ENCODE results near the gene LNPK.

Gene LNPK

GRCh38 chr2:176001916-176002687, at the start of gene LNPK:
Gene LNPK, minus strand, starts transcription at chr2:176002267. Its CDS starts 6,683 bp downstream, at chr2:175995584.
- Histone ChIP-seq H3K4me3 (ENCODE audit: low read length) (peak within 1 kb of the TSS; percentile 95), H3K4me1 (ENCODE audit: control insufficient read depth, insufficient read depth, low read length) (peaks cover 8% of the 10 kb centered on the region)

DNA sequence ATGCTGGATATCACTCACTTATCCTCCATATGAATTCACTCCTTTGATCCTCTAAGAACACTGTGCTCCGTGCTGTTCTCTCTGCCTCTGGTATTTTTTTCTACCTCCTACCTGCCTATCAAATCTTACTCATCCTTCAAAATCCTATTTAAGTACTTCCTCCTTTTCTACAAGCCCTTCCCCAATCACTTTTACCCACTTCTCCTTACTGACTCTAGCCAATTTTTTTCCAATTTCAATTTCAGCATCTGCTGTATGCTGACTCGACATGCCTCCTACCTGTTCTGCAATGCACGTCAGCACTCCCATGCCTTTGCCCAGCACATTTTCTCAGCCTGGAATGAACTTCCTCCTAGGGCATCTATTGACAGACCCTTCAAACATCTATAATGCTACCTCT, 37.3 kb upstream of the LNPK start:
- Histone ChIP-seq H3K27me3 (ENCODE audit: control insufficient read depth, insufficient read depth, low read length) (peaks cover 2% of the 10 kb centered on the region), H3K4me3 (ENCODE audit: low read length) (no peak overlapping the region), H3K27ac (ENCODE audit: low read depth, low read length) (no peak overlapping the region), H3K4me1 (ENCODE audit: control insufficient read depth, insufficient read depth, low read length) (no peaks in the 10 kb centered on the region), H3K36me3 (ENCODE audit: control insufficient read depth, insufficient read depth, low read length) (no peaks in the 10 kb centered on the region), H3K9ac (ENCODE audit: low read length) (no peak overlapping the region)

More at GRCh38 chr2:176001916-176002687, at the start of gene LNPK:
- H3K27ac ChIP-seq (ENCODE audit: low read depth, low read length): peak within 1 kb of the TSS; percentile 78
- H3K27me3 ChIP-seq (ENCODE audit: control insufficient read depth, insufficient read depth, low read length): no peaks in the 10 kb centered on the region
- no peaks in the 10 kb centered on the region for H3K36me3 ChIP-seq (ENCODE audit: control insufficient read depth, insufficient read depth, low read length)
- H3K9ac ChIP-seq (ENCODE audit: low read length): peak within 1 kb of the TSS; percentile 84

GRCh38 chr2:176038694-176039093, 36.6 kb upstream of the LNPK start:
- no peaks in the 10 kb centered on the region for H3K36me3 ChIP-seq (ENCODE audit: control insufficient read depth, insufficient read depth, low read length)
- H3K9ac ChIP-seq (ENCODE audit: low read length): no peak overlapping the region
- no peak overlapping the region for H3K4me3 ChIP-seq (ENCODE audit: low read length)
- no peak overlapping the region for H3K27ac ChIP-seq (ENCODE audit: low read depth, low read length)
- H3K27me3 ChIP-seq (ENCODE audit: control insufficient read depth, insufficient read depth, low read length): peaks cover 2% of the 10 kb centered on the region
- no peaks in the 10 kb centered on the region for H3K4me1 ChIP-seq (ENCODE audit: control insufficient read depth, insufficient read depth, low read length)

DNA sequence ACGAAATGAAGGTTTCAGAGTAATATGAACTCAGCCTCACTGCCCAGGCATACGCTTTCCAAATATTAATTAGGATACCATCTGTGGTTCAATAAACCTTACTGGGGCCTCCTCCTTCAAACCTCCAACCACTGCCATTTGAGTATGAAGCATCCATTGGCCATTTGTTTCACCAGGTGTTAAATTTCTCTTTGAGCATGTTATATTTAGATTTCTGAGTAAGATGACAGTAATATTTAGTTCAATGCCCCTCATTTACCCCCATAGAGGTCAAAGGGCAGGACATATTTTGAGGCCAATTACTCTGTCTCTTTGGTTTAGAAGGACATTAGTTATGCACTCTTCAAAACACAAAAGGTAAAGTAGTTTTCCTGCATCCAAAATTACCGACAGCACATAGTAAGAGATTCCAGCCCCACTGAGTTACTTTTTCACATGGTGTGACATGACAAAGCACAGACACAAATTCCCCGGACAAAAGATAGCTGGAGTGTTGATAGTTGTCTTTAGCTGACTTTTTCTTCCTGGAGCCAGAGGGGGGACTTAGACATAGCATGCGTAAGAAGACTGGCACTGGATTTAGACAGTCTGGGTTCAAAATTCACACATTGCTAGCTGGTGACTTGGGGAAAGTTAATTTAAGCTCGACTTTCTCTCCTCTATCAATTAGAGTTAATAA, 33.1 kb upstream of the LNPK start:
- Histone ChIP-seq H3K9ac (ENCODE audit: low read length) (no peak overlapping the region), H3K27ac (ENCODE audit: low read depth, low read length) (no peak overlapping the region), H3K4me1 (ENCODE audit: control insufficient read depth, insufficient read depth, low read length) (no peaks in the 10 kb centered on the region), H3K36me3 (ENCODE audit: control insufficient read depth, insufficient read depth, low read length) (no peaks in the 10 kb centered on the region), H3K27me3 (ENCODE audit: control insufficient read depth, insufficient read depth, low read length) (peaks cover 2% of the 10 kb centered on the region), H3K4me3 (ENCODE audit: low read length) (no peak overlapping the region)

DNA sequence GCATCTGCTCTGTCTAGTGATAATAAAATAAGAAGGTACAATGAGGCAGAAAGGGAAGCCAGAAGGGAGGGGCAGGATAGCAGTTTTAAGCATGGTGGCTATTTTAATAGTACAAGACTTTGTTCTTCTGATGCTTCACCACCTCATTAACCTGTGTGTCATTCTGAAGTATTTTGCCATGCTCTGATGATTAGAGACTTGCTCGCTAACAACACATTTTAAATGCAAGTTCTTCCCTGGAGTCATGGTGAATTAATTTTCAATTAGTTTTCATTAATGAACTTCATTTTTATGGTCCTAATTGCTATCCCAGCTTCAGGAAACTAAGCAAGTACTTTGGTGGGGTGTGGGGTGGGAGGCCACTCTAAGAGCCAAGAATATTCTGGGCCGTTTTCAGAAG, 25.7 kb upstream of the LNPK start:
- no peak overlapping the region for H3K27ac ChIP-seq (ENCODE audit: low read depth, low read length)
- no peaks in the 10 kb centered on the region for H3K36me3 ChIP-seq (ENCODE audit: control insufficient read depth, insufficient read depth, low read length)
- no peaks in the 10 kb centered on the region for H3K4me1 ChIP-seq (ENCODE audit: control insufficient read depth, insufficient read depth, low read length)
- H3K4me3 ChIP-seq (ENCODE audit: low read length): no peak overlapping the region
- no peaks in the 10 kb centered on the region for H3K27me3 ChIP-seq (ENCODE audit: control insufficient read depth, insufficient read depth, low read length)
- no peak overlapping the region for H3K9ac ChIP-seq (ENCODE audit: low read length)

GRCh38 chr2:176025932-176026331, 23.9 kb upstream of the LNPK start:
- H3K4me1 ChIP-seq (ENCODE audit: control insufficient read depth, insufficient read depth, low read length): no peaks in the 10 kb centered on the region
- H3K4me3 ChIP-seq (ENCODE audit: low read length): no peak overlapping the region
- H3K27me3 ChIP-seq (ENCODE audit: control insufficient read depth, insufficient read depth, low read length): no peaks in the 10 kb centered on the region
- H3K36me3 ChIP-seq (ENCODE audit: control insufficient read depth, insufficient read depth, low read length): no peaks in the 10 kb centered on the region
- no peak overlapping the region for H3K27ac ChIP-seq (ENCODE audit: low read depth, low read length)
- no peak overlapping the region for H3K9ac ChIP-seq (ENCODE audit: low read length)

DNA sequence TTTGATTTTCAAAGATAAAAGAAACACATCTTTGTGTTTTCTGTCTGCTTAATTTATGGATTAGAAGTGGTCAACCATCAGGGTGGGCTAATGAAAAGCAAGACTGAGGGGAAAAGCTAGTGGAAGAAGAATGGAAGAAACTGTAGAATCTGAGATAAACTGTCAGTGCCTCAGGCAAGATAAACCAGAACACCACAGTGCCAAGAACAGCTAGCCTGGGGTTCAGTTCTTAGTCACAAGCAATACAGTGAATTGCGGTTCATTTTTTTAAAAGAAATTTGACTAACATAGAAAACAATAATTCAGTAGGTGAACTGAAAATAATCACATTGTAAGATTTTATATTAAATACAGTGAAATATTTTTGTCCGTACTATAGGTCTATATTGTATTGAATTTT, 22.0 kb upstream of the LNPK start:
- Histone ChIP-seq H3K36me3 (ENCODE audit: control insufficient read depth, insufficient read depth, low read length) (no peaks in the 10 kb centered on the region), H3K27ac (ENCODE audit: low read depth, low read length) (no peak overlapping the region), H3K4me3 (ENCODE audit: low read length) (no peak overlapping the region), H3K27me3 (ENCODE audit: control insufficient read depth, insufficient read depth, low read length) (no peaks in the 10 kb centered on the region), H3K9ac (ENCODE audit: low read length) (no peak overlapping the region), H3K4me1 (ENCODE audit: control insufficient read depth, insufficient read depth, low read length) (no peaks in the 10 kb centered on the region)

DNA sequence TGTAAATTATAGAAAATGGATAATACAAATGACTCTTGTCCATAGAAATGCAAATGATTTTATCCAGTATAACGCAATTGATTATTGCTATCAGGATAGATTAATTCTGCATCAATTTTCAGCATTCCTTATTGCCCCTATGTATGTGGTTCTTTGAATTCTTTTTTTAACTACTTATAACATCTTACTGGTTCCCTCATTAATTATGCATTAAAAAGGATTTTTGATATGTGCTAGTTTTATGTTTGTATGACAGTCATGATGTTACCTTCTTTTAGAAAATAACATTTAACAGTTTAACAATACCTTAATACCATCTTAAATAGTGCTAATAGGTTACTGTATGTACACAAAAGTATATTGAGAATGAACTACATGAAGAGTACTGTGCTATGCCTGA, 20.0 kb upstream of the LNPK start:
- H3K4me3 ChIP-seq (ENCODE audit: low read length): no peak overlapping the region
- no peaks in the 10 kb centered on the region for H3K27me3 ChIP-seq (ENCODE audit: control insufficient read depth, insufficient read depth, low read length)
- no peaks in the 10 kb centered on the region for H3K4me1 ChIP-seq (ENCODE audit: control insufficient read depth, insufficient read depth, low read length)
- no peak overlapping the region for H3K27ac ChIP-seq (ENCODE audit: low read depth, low read length)
- H3K36me3 ChIP-seq (ENCODE audit: control insufficient read depth, insufficient read depth, low read length): no peaks in the 10 kb centered on the region
- no peak overlapping the region for H3K9ac ChIP-seq (ENCODE audit: low read length)

DNA sequence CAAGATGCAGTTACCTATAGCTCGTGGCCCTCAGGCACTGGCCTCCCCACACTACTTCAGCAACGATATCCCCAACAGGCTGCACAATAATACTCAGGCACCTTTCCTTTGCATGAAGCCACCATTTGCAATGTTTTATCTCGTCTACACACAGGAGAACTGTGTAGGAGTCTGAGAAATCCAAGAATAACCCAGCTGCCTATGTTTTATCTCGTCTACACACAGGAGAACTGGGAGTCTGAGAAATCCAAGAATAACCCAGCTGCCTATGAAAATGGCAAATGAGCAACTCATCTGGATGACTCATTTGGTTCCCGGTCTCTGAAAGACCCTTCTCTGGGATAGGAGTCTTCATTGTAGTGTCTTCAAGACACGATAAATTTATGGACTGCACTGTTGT, 18.3 kb upstream of the LNPK start:
- Histone ChIP-seq H3K9ac (ENCODE audit: low read length) (no peak overlapping the region), H3K27me3 (ENCODE audit: control insufficient read depth, insufficient read depth, low read length) (no peaks in the 10 kb centered on the region), H3K36me3 (ENCODE audit: control insufficient read depth, insufficient read depth, low read length) (no peaks in the 10 kb centered on the region), H3K4me3 (ENCODE audit: low read length) (no peak overlapping the region), H3K4me1 (ENCODE audit: control insufficient read depth, insufficient read depth, low read length) (no peaks in the 10 kb centered on the region), H3K27ac (ENCODE audit: low read depth, low read length) (no peak overlapping the region)

DNA sequence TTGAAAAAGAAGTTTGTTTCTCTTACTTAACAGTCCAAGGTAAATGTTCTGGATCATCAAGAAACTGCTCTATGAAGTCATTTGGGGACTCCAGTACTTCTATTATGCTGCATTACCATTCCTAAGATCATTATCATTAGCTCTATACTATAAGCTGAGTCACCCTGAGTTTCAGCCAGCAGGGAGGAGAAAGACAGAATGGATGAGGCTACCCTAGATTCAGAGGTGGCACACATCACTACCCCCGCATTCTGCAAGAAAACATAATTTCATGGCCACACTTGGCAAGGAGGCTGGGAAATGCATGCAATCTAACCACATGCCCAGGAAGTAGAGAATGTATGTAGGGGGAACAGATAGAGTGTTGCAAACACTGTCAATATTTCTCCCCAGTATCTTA, 16.6 kb upstream of the LNPK start:
- H3K4me1 ChIP-seq (ENCODE audit: control insufficient read depth, insufficient read depth, low read length): no peaks in the 10 kb centered on the region
- no peak overlapping the region for H3K4me3 ChIP-seq (ENCODE audit: low read length)
- no peak overlapping the region for H3K9ac ChIP-seq (ENCODE audit: low read length)
- no peaks in the 10 kb centered on the region for H3K36me3 ChIP-seq (ENCODE audit: control insufficient read depth, insufficient read depth, low read length)
- no peak overlapping the region for H3K27ac ChIP-seq (ENCODE audit: low read depth, low read length)
- no peaks in the 10 kb centered on the region for H3K27me3 ChIP-seq (ENCODE audit: control insufficient read depth, insufficient read depth, low read length)

DNA sequence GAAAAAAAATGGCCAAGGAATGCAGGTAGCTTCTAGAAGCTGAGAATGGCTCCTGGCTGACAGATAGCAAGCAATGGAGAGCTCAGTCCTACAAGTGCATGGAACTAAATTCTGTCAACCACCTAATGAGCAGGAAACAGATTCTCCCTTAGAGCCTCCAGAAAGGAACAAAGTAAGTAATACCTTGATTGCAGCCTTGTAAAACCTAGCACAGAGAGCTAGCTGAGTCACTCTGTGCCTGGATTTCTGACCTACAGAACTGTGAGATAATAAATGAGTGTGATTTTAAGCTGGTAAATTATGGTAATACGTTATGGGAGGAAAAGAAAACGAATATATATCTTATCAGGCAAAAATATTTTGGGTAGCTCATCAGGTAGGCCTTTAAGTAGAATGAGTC, 7.4 kb upstream of the LNPK start:
- H3K4me1 ChIP-seq (ENCODE audit: control insufficient read depth, insufficient read depth, low read length): no peaks in the 10 kb centered on the region
- H3K4me3 ChIP-seq (ENCODE audit: low read length): no peak overlapping the region
- no peak overlapping the region for H3K9ac ChIP-seq (ENCODE audit: low read length)
- H3K27ac ChIP-seq (ENCODE audit: low read depth, low read length): no peak overlapping the region
- H3K36me3 ChIP-seq (ENCODE audit: control insufficient read depth, insufficient read depth, low read length): no peaks in the 10 kb centered on the region
- no peaks in the 10 kb centered on the region for H3K27me3 ChIP-seq (ENCODE audit: control insufficient read depth, insufficient read depth, low read length)

- no peak overlapping the region for H3K9ac ChIP-seq (ENCODE audit: low read length)
- H3K4me1 ChIP-seq (ENCODE audit: control insufficient read depth, insufficient read depth, low read length): peaks cover 8% of the 10 kb centered on the region
- H3K27ac ChIP-seq (ENCODE audit: low read depth, low read length): no peak overlapping the region
- no peaks in the 10 kb centered on the region for H3K36me3 ChIP-seq (ENCODE audit: control insufficient read depth, insufficient read depth, low read length)
- no peak overlapping the region for H3K4me3 ChIP-seq (ENCODE audit: low read length)
- no peaks in the 10 kb centered on the region for H3K27me3 ChIP-seq (ENCODE audit: control insufficient read depth, insufficient read depth, low read length)
These were observed 2.9 kb upstream of the LNPK start for GRCh38 chr2:176004934-176005333.

DNA sequence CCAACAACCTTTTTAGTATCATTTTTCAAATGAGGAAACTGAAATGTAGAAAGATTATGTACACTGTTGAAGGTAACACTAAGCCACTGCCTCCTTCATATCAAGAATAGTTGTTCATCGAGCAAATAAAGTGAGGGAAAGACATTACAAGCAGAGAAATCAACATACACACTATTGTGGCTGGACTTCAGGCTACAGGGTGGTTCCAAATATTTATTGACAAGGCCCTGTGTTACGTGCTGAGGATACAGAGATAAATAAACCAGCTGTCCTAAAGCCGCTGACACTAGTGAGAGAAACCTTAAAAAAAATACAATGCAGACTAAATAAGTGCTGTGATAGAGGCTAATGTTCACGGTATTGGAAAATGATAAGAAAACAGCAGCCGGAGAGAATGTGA, 1.9 kb upstream of the LNPK start:
- H3K36me3 ChIP-seq (ENCODE audit: control insufficient read depth, insufficient read depth, low read length): no peaks in the 10 kb centered on the region
- peaks cover 8% of the 10 kb centered on the region for H3K4me1 ChIP-seq (ENCODE audit: control insufficient read depth, insufficient read depth, low read length)
- H3K9ac ChIP-seq (ENCODE audit: low read length): no peak overlapping the region
- no peak overlapping the region for H3K27ac ChIP-seq (ENCODE audit: low read depth, low read length)
- H3K4me3 ChIP-seq (ENCODE audit: low read length): no peak overlapping the region
- no peaks in the 10 kb centered on the region for H3K27me3 ChIP-seq (ENCODE audit: control insufficient read depth, insufficient read depth, low read length)

Measured in rectal smooth muscle tissue (tissue), 1 donor.